Measurements from ENCODE around the gene ICAM1. TPM values are rescaled to one million over a fixed set of nuclear protein-coding genes. Genes with fewer than 3 reads are reported as not detected.

ICAM1 gene
- total and polyA plus RNA-seq, 8 donors, result 2.3 to 15.6 (median 8.7) TPM

- H3K27me3 ChIP-seq, result peaks cover 12 to 78% (median 26%) of the 10 kb centered on the region in 3 donors
- H3K36me3 ChIP-seq, result peaks cover 0 to 7% (median 3%) of the 10 kb centered on the region in 4 donors
- intact Hi-C loops (cut with DNase I; ENCODE audit: low total_unique reads), result no loop called here
These were observed 28.9 kb downstream of the ICAM1 start for GRCh38 chr19:10299545-10300458.

GRCh38 chr19:10305139-10305806, 34.4 kb downstream of the ICAM1 start:
- WGBS, 5 donors, result 73 to 82% (median 82%) methylated on average over 15 to 17 of the region's 17 CpGs
- intact Hi-C loops (cut with DNase I; ENCODE audit: low total_unique reads), result no loop called here
- Histone ChIP-seq H3K4me1 (no peaks in the 10 kb centered on the region), H3K36me3 (peaks cover 3 to 24% (median 15%) of the 10 kb centered on the region in 4 donors), H3K4me3 (no peak overlapping the region), H3K27me3 (peaks cover 0 to 23% (median 0%) of the 10 kb centered on the region in 3 donors), H3K27ac (peak overlapping the region in 1 of 5 donors; percentile 38), H3K9me3 (no peaks in the 10 kb centered on the region)
- DNase-seq, result no peak
- TF ChIP-seq POLR2AphosphoS5 (IDR thresholded peaks at IDR 0.05) (no peak), POLR2A (IDR thresholded peaks at IDR 0.05) (no peak), EP300 (IDR thresholded peaks at IDR 0.05) (no peak), CTCF (IDR thresholded peaks at IDR 0.05) (no peak)

More at GRCh38 chr19:10299545-10300458, 28.9 kb downstream of the ICAM1 start:
- WGBS, 5 donors, result 31 to 38% (median 35%) methylated on average over 14 of the region's 14 CpGs
- no peak for TF ChIP-seq POLR2AphosphoS5 (IDR thresholded peaks at IDR 0.05)
- TF ChIP-seq POLR2A (IDR thresholded peaks at IDR 0.05), result no peak
- no peak for TF ChIP-seq CTCF (IDR thresholded peaks at IDR 0.05)
- TF ChIP-seq EP300 (IDR thresholded peaks at IDR 0.05), result no peak
- Histone ChIP-seq H3K4me3 (no peak overlapping the region), H3K27ac (no peak overlapping the region), H3K4me1 (peaks cover 12 to 21% (median 16%) of the 10 kb centered on the region in 4 donors), H3K9me3 (no peaks in the 10 kb centered on the region)
- no peak for DNase-seq

GRCh38 chr19:10306327-10306726, 35.4 kb downstream of the ICAM1 start:
- WGBS, 5 donors, result 86 to 94% (median 92%) methylated on average over 5 of the region's 5 CpGs
- Histone ChIP-seq H3K27me3 (peaks cover 0 to 13% (median 0%) of the 10 kb centered on the region in 3 donors), H3K36me3 (peaks cover 6 to 33% (median 22%) of the 10 kb centered on the region in 4 donors), H3K27ac (no peak overlapping the region), H3K4me3 (no peak overlapping the region), H3K9me3 (no peaks in the 10 kb centered on the region), H3K4me1 (no peaks in the 10 kb centered on the region)
- no peak for DNase-seq
- TF ChIP-seq POLR2AphosphoS5 (IDR thresholded peaks at IDR 0.05), result no peak
- no peak for TF ChIP-seq POLR2A (IDR thresholded peaks at IDR 0.05)
- no peak for TF ChIP-seq CTCF (IDR thresholded peaks at IDR 0.05)
- TF ChIP-seq EP300 (IDR thresholded peaks at IDR 0.05), result no peak
- intact Hi-C loops (cut with DNase I; ENCODE audit: low total_unique reads), result no loop called here

GRCh38 chr19:10309423-10309822, 38.5 kb downstream of the ICAM1 start, which contains the start of gene ZGLP1:
Gene ZGLP1 (minus strand): TSS chr19:10309815.
- H3K36me3 ChIP-seq, result peaks cover 6 to 37% (median 25%) of the 10 kb centered on the region in 4 donors
- H3K9me3 ChIP-seq, result no peaks in the 10 kb centered on the region
- TF ChIP-seq EP300 (IDR thresholded peaks at IDR 0.05), result no peak
- no peak for TF ChIP-seq POLR2AphosphoS5 (IDR thresholded peaks at IDR 0.05)
- no peak for TF ChIP-seq POLR2A (IDR thresholded peaks at IDR 0.05)
- no peak for TF ChIP-seq CTCF (IDR thresholded peaks at IDR 0.05)
- peaks cover 0 to 5% (median 0%) of the 10 kb centered on the region in 4 donors for H3K4me1 ChIP-seq
- H3K4me3 ChIP-seq, result no peak within 1 kb of the TSS
- DNase-seq, result no peak
- WGBS, 5 donors, result 90 to 94% (median 93%) methylated on average over 19 to 24 of the region's 24 CpGs
- no peak within 1 kb of the TSS for H3K27ac ChIP-seq
- no peaks in the 10 kb centered on the region for H3K27me3 ChIP-seq
- intact Hi-C loops (cut with DNase I; ENCODE audit: low total_unique reads), result no loop called here
